ENCODE results near the gene ACSM3. TPM values are rescaled to one million over a fixed set of nuclear protein-coding genes. Genes with fewer than 3 reads are reported as not detected.

ACSM3 gene
- total and polyA plus RNA-seq, 10 of the 15 experiments (the other 5 are each of a cell fraction or from before 2014, with no cell fraction given), result 4.9 to 21.0 (median 7.0) TPM

DNA sequence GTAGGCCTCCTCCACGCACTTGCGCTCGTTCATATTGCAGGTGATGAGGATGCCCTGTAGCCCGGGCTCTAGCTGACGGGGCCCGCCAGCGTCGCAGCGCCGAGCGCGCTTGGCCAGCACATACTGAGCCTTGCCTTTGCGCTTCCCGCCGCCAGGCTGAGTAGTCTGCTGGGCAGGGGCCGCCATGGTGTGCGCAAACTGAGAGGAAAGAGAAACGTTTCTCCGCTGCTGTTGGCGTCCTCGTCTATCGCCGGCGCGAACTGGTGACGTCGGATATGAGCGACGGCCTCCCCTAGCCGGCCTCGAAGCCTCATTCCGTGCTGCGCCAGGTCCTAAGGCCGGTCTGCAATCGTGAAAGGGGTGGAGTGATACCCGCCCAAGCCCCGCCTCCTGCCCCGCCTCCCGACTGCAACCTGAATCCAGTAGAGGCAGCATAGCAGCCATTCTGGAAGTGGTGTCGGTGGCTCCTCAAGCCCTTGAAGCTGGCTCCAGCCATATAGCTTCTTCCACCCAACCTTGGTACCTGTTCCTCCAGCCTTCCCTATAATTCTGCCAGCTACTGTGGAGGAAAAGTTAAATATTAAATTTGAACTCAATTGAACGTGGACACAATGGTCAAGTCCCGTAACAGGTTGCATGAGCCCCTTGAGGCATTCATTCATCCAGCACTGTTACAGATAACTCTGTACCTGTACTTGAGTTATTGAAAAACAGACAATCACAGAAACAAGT, 22.1 kb upstream of the ACSM3 start, which contains the start of gene THUMPD1 (continued):
- TF ChIP-seq EZH2 (IDR thresholded peaks at IDR 0.05; ENCODE audit: borderline replicate concordance, control insufficient read depth, low read depth, low read length) (no peak), USF2 (IDR thresholded peaks at IDR 0.05; ENCODE audit: borderline replicate concordance, low read depth, low read length) (no peak), BACH1 (IDR thresholded peaks at IDR 0.05; ENCODE audit: borderline replicate concordance) (peak; percentile 19; the same call in 1 of the 2 replicates), ZBTB40 (IDR thresholded peaks at IDR 0.05; ENCODE audit: borderline replicate concordance) (no peak), TCF3 (IDR thresholded peaks at IDR 0.05; ENCODE audit: borderline replicate concordance, insufficient read depth, low read depth, low read length) (peak; percentile 60; the same call in 1 of the 2 replicates), SPI1 (IDR thresholded peaks at IDR 0.05; ENCODE audit: borderline replicate concordance, insufficient read depth, low read depth, low read length) (no peak), RB1 (IDR thresholded peaks at IDR 0.05; ENCODE audit: borderline replicate concordance) (peak; percentile 89; the same call in 1 of the 2 replicates)
